OCI-LY3 (cell line): ENCODE results near the gene ICAM2.

Experiments used
- CTCF ChIP-seq: fragments of 200-600, 300-600 bp; sonication (generic); IDR thresholded peaks from 2 replicates; pipeline ENCODE4 v1.5.1; 2014; ENCODE audit warnings: antibody characterized with exemption, low read length, low read depth
- EZH2phosphoT487 ChIP-seq: fragments of 200-600 bp; shearing (Covaris generic); IDR thresholded peaks from 2 replicates; pipeline ENCODE4 v1.6.1; 2018; ENCODE audit warnings: antibody characterized with exemption, mixed run types, low read depth

- TF ChIP-seq CTCF (no peak), EZH2phosphoT487 (no peak)
These were observed 19.8 kb upstream of the ICAM2 start for GRCh38 chr17:64040206-64040605.
